ENCODE measurements around the gene GBA3. TPM values are rescaled to one million over a fixed set of nuclear protein-coding genes. Genes with fewer than 3 reads are reported as not detected.

GBA3 gene
- total and polyA plus RNA-seq, 2 experiments from 2014 or later = not detected

DNA sequence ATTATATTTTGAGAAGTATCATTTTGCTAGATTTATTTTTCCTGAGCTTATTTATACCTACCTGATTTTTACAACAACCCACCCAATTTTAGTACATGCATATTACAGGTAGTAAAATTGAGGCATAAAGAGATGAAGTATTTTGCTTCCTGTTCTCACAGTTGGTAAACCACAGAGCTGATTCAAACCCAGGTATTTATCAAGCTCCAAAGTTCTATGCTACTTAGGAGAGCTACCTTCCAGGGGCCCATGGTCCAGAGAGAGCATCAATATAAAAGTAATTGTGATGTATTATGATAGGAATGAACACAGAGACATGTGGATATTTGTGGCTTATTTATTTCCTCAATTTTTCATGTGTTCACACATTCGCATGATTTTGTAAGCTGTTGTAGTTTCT, 20.2 kb upstream of the GBA3 start:
- H3F3A ChIP-seq (replicated peaks; ENCODE audit: low read depth) = no peaks in the 10 kb centered on the region
- H3K79me2 ChIP-seq (replicated peaks; ENCODE audit: insufficient read depth) = no peaks in the 10 kb centered on the region
- no peaks in the 10 kb centered on the region for H3K27me3 ChIP-seq (ENCODE audit: insufficient read depth)
- DNase-seq (ENCODE audit: low spot score) (no peak), ATAC-seq (no peak)
- no peaks in the 10 kb centered on the region for H4K20me1 ChIP-seq (replicated peaks; ENCODE audit: insufficient read depth)
- Mint-ChIP-seq H3K27ac (no peak overlapping the region), H3K4me1 (peaks cover 15% of the 10 kb centered on the region), H3K27me3 (ENCODE audit: insufficient read depth, low read depth, poor library complexity) (no peaks in the 10 kb centered on the region), H3K4me3 (no peak overlapping the region), H3K36me3 (ENCODE audit: low read depth) (no peaks in the 10 kb centered on the region), H3K9me3 (no peaks in the 10 kb centered on the region)
- no peak overlapping the region for H2AFZ ChIP-seq
- no peak overlapping the region for H3K4me2 ChIP-seq
- H3K9me2 ChIP-seq (ENCODE audit: insufficient read depth) = no peaks in the 10 kb centered on the region
- TF ChIP-seq EZH2 (IDR thresholded peaks at IDR 0.05; ENCODE audit: low read depth, unreplicated experiment) (no peak), REST (IDR thresholded peaks at IDR 0.05; ENCODE audit: unreplicated experiment) (no peak), JUNB (IDR thresholded peaks at IDR 0.05; ENCODE audit: unreplicated experiment) (no peak), ZNF114 (CRISPR knock-in tag; IDR thresholded peaks at IDR 0.05) (no peak), NANOG (IDR thresholded peaks at IDR 0.05; ENCODE audit: borderline replicate concordance) (no peak), POLR2AphosphoS5 (IDR thresholded peaks at IDR 0.05; ENCODE audit: low read depth) (no peak), EZH2phosphoT487 (IDR thresholded peaks at IDR 0.05; ENCODE audit: unreplicated experiment) (no peak), ZNF462 (CRISPR knock-in tag; IDR thresholded peaks at IDR 0.05) (no peak), STAT1 (IDR thresholded peaks at IDR 0.05; ENCODE audit: unreplicated experiment) (no peak)
- TF ChIP-seq, protein P1, sequence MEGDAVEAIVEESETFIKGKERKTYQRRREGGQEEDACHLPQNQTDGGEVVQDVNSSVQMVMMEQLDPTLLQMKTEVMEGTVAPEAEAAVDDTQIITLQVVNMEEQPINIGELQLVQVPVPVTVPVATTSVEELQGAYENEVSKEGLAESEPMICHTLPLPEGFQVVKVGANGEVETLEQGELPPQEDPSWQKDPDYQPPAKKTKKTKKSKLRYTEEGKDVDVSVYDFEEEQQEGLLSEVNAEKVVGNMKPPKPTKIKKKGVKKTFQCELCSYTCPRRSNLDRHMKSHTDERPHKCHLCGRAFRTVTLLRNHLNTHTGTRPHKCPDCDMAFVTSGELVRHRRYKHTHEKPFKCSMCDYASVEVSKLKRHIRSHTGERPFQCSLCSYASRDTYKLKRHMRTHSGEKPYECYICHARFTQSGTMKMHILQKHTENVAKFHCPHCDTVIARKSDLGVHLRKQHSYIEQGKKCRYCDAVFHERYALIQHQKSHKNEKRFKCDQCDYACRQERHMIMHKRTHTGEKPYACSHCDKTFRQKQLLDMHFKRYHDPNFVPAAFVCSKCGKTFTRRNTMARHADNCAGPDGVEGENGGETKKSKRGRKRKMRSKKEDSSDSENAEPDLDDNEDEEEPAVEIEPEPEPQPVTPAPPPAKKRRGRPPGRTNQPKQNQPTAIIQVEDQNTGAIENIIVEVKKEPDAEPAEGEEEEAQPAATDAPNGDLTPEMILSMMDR (conservative IDR thresholded peaks at IDR 0.05; ENCODE audit: low read depth in 2 of 2) = no peak
- no peak overlapping the region for H3K4me3 ChIP-seq
- no peaks in the 10 kb centered on the region for H3K36me3 ChIP-seq (ENCODE audit: insufficient read depth)
- H3K27ac ChIP-seq (ENCODE audit: low read depth) = no peak overlapping the region
- H3K4me1 ChIP-seq (ENCODE audit: insufficient read depth) = peaks cover 15% of the 10 kb centered on the region
